ENCODE measurements around the gene MICAL2. TPM values are rescaled to one million over a fixed set of nuclear protein-coding genes. Genes with fewer than 3 reads are reported as not detected.
A peak's percentile ranks its signal among the peaks of the same experiment; 100 is the strongest.

The MICAL2 gene, protein sequence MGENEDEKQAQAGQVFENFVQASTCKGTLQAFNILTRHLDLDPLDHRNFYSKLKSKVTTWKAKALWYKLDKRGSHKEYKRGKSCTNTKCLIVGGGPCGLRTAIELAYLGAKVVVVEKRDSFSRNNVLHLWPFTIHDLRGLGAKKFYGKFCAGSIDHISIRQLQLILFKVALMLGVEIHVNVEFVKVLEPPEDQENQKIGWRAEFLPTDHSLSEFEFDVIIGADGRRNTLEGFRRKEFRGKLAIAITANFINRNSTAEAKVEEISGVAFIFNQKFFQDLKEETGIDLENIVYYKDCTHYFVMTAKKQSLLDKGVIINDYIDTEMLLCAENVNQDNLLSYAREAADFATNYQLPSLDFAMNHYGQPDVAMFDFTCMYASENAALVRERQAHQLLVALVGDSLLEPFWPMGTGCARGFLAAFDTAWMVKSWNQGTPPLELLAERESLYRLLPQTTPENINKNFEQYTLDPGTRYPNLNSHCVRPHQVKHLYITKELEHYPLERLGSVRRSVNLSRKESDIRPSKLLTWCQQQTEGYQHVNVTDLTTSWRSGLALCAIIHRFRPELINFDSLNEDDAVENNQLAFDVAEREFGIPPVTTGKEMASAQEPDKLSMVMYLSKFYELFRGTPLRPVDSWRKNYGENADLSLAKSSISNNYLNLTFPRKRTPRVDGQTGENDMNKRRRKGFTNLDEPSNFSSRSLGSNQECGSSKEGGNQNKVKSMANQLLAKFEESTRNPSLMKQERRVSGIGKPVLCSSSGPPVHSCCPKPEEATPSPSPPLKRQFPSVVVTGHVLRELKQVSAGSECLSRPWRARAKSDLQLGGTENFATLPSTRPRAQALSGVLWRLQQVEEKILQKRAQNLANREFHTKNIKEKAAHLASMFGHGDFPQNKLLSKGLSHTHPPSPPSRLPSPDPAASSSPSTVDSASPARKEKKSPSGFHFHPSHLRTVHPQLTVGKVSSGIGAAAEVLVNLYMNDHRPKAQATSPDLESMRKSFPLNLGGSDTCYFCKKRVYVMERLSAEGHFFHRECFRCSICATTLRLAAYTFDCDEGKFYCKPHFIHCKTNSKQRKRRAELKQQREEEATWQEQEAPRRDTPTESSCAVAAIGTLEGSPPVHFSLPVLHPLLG
- 10 to 100 TPM; 15.9 to 41.1 (median 25.6) TPM for polyA plus RNA-seq
- long read RNA-seq, donor 1 = 0 reads
- long read RNA-seq, donor 2 = 0 reads
- long read RNA-seq, donor 3 = 0 reads
- long read RNA-seq, donor 4 = 0 reads
- long read RNA-seq, donor 5 = 0 reads
- long read RNA-seq, donor 6, partial matches to known transcripts = 0 of 1 reads
- long read RNA-seq, donor 6, other reads (novel, unspliced or antisense) = 0 of 1 reads
- long read RNA-seq, donor 7 = 0 reads
- long read RNA-seq, donor 8 = 0 reads
- long read RNA-seq, donor 9 = 0 reads
- long read RNA-seq, donor 10 = 0 reads

DNA sequence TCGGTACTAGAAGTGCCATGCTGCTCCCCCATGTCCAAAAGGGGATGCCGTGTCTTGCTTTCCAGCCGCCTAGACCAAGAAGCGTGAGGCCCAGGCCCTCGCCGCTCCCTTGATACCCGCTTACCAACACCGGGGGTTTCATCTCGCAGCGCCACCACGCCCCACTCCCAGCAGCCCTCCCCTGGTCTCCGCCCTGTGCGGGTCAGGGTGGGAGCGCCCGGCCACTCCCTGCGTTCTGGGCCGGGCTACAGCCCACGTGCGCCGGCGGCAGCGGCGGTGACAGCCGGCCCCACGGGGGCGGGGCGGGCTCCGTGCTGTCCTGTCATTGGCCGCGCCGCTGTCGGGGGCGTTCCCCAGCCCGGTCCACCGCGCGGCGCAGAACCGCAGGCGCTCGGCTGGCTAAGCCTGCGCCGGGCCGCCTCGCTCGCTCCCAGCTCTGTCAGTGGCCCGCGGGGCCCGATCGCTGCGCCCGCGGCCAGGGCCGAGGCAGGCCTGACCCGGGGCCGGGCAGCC, at the start of gene MICAL2:
MICAL2 (plus strand) TSS at position 390 of the 513 bp plus-strand sequence. CDS start 51,566 bp downstream, outside the sequence.
- H3K9me3 ChIP-seq (ENCODE audit: control insufficient read depth in 2 of 2, insufficient read depth in 1 of 2, low read depth in 1 of 2, low read length in 1 of 2) = no peaks in the 10 kb centered on the region
- H3K27me3 ChIP-seq (ENCODE audit: control insufficient read depth in 3 of 3, insufficient read depth in 3 of 3, low read length in 3 of 3) = peaks cover 0 to 8% (median 0%) of the 10 kb centered on the region in 3 donors
- DNase-seq (peak; percentile 94 to 97), FAIRE-seq (no peak)
- H3K4me3 ChIP-seq (ENCODE audit: low read depth in 1 of 3, low read length in 3 of 3) = peak within 1 kb of the TSS; percentile 56 to 72 (median 67)
- H3K27ac ChIP-seq (ENCODE audit: low read depth in 1 of 3, low read length in 2 of 3) = peak within 1 kb of the TSS; percentile 75 to 88 (median 85)
- peaks cover 0 to 31% (median 9%) of the 10 kb centered on the region in 3 donors for H3K4me1 ChIP-seq (ENCODE audit: control insufficient read depth in 3 of 3, insufficient read depth in 2 of 3, low read depth in 1 of 3, low read length in 2 of 3)
- peaks cover 0 to 6% (median 0%) of the 10 kb centered on the region in 3 donors for H3K36me3 ChIP-seq (ENCODE audit: control insufficient read depth in 3 of 3, insufficient read depth in 2 of 3, low read depth in 1 of 3, low read length in 3 of 3)
- 0 to 1% (median 0%) methylated on average over 33 to 56 of the region's 56 CpGs for WGBS, 3 donors

DNA sequence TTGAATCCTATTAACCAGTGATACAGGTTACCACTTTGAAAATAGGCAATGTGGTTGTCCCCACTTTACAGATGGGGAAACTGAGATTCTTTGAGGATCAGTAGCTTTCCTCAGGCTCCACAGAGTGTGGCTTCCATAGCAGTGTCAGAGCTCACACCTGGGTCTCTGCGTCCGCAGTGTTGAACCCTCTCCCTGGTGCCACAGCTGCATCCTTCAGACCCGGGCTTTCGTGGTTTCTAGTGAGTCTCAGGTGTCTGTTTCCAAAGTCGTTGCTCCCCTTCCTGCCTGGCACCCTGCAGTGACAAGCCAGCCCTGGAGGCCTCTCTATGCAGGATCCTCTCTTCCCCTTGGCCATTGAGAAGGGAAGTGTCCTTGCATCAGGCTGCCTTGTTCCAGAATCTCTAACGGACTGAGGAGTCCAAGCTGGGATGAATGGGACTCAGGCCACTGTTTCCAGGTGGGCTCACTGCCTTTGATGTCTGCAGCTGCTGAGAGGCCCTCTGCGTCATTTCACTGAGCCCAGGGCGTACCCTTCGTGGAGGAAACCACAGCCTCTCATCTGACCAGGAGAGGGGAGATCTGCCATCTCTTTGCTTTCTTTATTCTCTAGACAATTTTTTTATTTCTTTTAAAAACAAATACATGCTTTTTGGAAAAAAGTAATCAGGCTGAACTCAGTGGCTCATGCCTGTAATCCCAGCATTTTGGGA, 48.4 kb upstream of the MICAL2 start:
- FAIRE-seq = no peak
- 67 to 82% (median 75%) methylated on average over 9 of the region's 9 CpGs for WGBS, 3 donors

DNA sequence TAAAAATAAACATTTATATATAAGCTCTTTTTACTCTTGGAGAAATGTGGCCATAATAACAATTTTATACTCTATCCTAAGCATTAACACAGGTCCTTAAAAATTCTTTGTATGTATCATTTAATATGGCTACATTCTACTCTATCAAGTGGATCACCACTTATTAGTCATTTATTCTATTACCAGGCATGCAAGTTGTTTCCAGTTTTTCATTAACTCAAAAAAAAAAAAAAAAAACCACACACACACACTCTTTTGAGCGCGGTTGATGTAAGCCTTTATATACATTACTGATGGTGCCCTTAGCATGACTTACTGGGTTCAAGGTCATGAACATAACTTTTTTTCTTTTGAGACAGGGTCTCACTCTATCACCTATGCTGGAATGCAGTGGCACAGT, 47.1 kb upstream of the MICAL2 start:
- no peak overlapping the region for H3K4me3 ChIP-seq (ENCODE audit: low read depth in 1 of 3, low read length in 3 of 3)
- no peaks in the 10 kb centered on the region for H3K36me3 ChIP-seq (ENCODE audit: control insufficient read depth in 3 of 3, insufficient read depth in 2 of 3, low read depth in 1 of 3, low read length in 3 of 3)
- H3K27ac ChIP-seq (ENCODE audit: low read depth in 1 of 3, low read length in 2 of 3) = no peak overlapping the region
- WGBS, 3 donors = 93 to 97% (median 97%) methylated on average over 2 of the region's 2 CpGs
- peaks cover 0 to 3% of the 10 kb centered on the region in 2 donors for H3K9me3 ChIP-seq (ENCODE audit: control insufficient read depth in 2 of 2, insufficient read depth in 1 of 2, low read depth in 1 of 2, low read length in 1 of 2)
- DNase-seq (no peak), FAIRE-seq (no peak)
- H3K4me1 ChIP-seq (ENCODE audit: control insufficient read depth in 3 of 3, insufficient read depth in 2 of 3, low read depth in 1 of 3, low read length in 2 of 3) = peaks cover 0 to 19% (median 2%) of the 10 kb centered on the region in 3 donors
- no peaks in the 10 kb centered on the region for H3K27me3 ChIP-seq (ENCODE audit: control insufficient read depth in 3 of 3, insufficient read depth in 3 of 3, low read length in 3 of 3)

More for the DNA sequence above, 48.4 kb upstream of the MICAL2 start:
- Histone ChIP-seq H3K4me3 (ENCODE audit: low read depth in 1 of 3, low read length in 3 of 3) (no peak overlapping the region), H3K4me1 (ENCODE audit: control insufficient read depth in 3 of 3, insufficient read depth in 2 of 3, low read depth in 1 of 3, low read length in 2 of 3) (peaks cover 0 to 10% (median 2%) of the 10 kb centered on the region in 3 donors), H3K27ac (ENCODE audit: low read depth in 1 of 3, low read length in 2 of 3) (no peak overlapping the region), H3K27me3 (ENCODE audit: control insufficient read depth in 3 of 3, insufficient read depth in 3 of 3, low read length in 3 of 3) (no peaks in the 10 kb centered on the region), H3K9me3 (ENCODE audit: control insufficient read depth in 2 of 2, insufficient read depth in 1 of 2, low read depth in 1 of 2, low read length in 1 of 2) (peaks cover 0 to 9% of the 10 kb centered on the region in 2 donors), H3K36me3 (ENCODE audit: control insufficient read depth in 3 of 3, insufficient read depth in 2 of 3, low read depth in 1 of 3, low read length in 3 of 3) (no peaks in the 10 kb centered on the region)
- DNase-seq = no peak

DNA sequence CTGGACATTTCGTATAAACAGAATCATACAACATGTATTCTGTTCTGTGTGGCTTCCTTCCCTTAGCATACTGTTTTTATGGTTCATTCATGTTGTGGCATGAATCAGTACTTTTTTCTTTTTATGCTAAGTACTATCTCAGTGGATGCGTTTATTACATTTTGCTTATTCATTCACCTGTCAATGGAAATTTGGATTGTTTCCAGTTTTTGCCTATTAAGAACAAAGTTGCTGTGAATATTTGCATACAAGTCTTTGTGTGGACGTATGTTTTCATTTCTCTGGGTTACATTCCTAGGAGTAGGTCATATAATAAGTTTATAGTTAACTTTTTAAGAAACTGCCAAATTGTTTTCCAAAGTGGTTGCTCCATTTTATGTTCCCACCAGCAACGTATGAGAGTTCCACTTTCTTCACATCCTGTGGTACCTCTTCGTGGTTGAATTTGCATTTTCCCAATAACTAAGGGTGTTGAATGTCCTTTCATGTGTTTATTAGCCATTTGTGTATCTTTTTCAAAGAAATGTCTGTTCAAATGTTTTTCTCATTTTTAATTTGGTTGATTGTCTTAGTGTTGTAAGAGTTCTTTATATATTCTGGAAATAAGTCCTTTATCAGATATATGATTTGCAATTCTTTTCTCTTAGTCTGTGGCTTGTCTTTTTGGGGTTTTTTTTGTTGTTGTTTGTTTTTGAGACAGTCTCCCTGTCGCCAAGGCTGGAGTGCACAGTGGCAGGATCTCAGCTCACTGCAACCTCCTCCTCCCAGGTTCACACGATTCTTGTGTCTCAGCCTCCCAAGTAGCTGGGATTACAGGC, 46.0 kb upstream of the MICAL2 start:
- Histone ChIP-seq H3K27me3 (ENCODE audit: control insufficient read depth in 3 of 3, insufficient read depth in 3 of 3, low read length in 3 of 3) (no peaks in the 10 kb centered on the region), H3K36me3 (ENCODE audit: control insufficient read depth in 3 of 3, insufficient read depth in 2 of 3, low read depth in 1 of 3, low read length in 3 of 3) (no peaks in the 10 kb centered on the region), H3K27ac (ENCODE audit: low read depth in 1 of 3, low read length in 2 of 3) (no peak overlapping the region), H3K4me3 (ENCODE audit: low read depth in 1 of 3, low read length in 3 of 3) (no peak overlapping the region), H3K4me1 (ENCODE audit: control insufficient read depth in 3 of 3, insufficient read depth in 2 of 3, low read depth in 1 of 3, low read length in 2 of 3) (peaks cover 0 to 23% (median 2%) of the 10 kb centered on the region in 3 donors), H3K9me3 (ENCODE audit: control insufficient read depth in 2 of 2, insufficient read depth in 1 of 2, low read depth in 1 of 2, low read length in 1 of 2) (peaks cover 0 to 3% of the 10 kb centered on the region in 2 donors)
- FAIRE-seq (no peak), DNase-seq (no peak)
- 77 to 84% (median 79%) methylated on average over 7 of the region's 7 CpGs for WGBS, 3 donors

DNA sequence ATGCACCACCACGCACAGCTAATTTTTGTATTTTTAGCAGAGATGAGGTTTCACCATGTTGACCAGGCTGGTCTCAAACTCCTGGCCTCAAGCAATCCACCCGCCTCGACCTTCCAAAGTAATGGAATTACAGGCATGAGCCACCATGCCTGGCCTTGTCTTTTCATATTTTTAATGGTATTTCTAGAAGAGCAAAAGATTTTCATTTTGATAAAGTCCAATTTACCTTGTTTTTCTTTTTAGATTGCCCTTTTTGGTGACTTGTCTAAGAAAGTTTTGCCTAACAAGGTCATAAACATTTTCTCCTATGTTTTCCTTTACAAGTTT, 45.5 kb upstream of the MICAL2 start:
- WGBS, 3 donors = 94 to 95% (median 94%) methylated on average over 3 of the region's 3 CpGs
- no peak for DNase-seq
- no peak for FAIRE-seq

DNA sequence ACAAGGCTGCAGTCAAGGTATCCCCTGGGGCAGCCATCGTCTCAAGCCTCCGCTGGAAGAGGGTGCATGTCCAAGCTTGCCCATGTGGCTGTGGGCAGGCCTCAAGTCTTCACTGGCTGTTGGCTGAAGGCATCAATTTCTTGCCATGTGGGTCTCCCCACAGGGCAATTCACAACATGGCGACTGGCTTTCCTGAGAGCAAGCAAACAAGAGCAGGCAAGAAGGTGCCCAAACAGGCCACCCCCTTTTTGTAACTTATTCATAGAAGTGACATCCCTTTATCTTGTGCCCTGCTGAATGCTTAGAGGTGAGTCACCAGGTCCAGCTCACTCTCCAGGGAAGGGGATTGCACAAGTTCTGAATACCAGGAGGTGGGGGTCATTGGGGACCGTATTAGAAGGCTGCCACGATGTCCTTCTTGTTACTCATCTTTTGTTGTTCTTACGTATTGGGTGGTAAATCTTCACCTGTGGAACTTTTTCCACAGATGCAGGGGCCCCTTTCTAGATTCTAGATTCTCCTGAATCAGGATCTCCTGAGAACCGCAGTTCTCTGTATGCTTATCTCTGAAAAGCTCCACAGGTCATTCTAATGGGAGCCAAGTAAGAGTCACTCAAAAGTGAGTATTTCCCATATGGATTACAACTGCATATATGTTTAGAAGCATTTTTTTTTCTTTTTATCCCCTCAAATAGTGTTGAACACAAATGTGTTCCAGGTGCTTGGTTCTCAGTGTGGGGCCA, 44.2 kb upstream of the MICAL2 start:
- Histone ChIP-seq H3K36me3 (ENCODE audit: control insufficient read depth in 3 of 3, insufficient read depth in 2 of 3, low read depth in 1 of 3, low read length in 3 of 3) (no peaks in the 10 kb centered on the region), H3K27me3 (ENCODE audit: control insufficient read depth in 3 of 3, insufficient read depth in 3 of 3, low read length in 3 of 3) (no peaks in the 10 kb centered on the region), H3K4me3 (ENCODE audit: low read depth in 1 of 3, low read length in 3 of 3) (no peak overlapping the region), H3K9me3 (ENCODE audit: control insufficient read depth in 2 of 2, insufficient read depth in 1 of 2, low read depth in 1 of 2, low read length in 1 of 2) (peaks cover 0 to 3% of the 10 kb centered on the region in 2 donors), H3K27ac (ENCODE audit: low read depth in 1 of 3, low read length in 2 of 3) (peak overlapping the region in 1 of 3 donors; percentile 92), H3K4me1 (ENCODE audit: control insufficient read depth in 3 of 3, insufficient read depth in 2 of 3, low read depth in 1 of 3, low read length in 2 of 3) (peaks cover 0 to 23% (median 2%) of the 10 kb centered on the region in 3 donors)
- peak; percentile 80 to 86 for DNase-seq
- FAIRE-seq = no peak
- WGBS, 3 donors = 55 to 78% (median 77%) methylated on average over 7 of the region's 7 CpGs

More for the DNA sequence above, 45.5 kb upstream of the MICAL2 start:
- peaks cover 0 to 23% (median 2%) of the 10 kb centered on the region in 3 donors for H3K4me1 ChIP-seq (ENCODE audit: control insufficient read depth in 3 of 3, insufficient read depth in 2 of 3, low read depth in 1 of 3, low read length in 2 of 3)
- H3K4me3 ChIP-seq (ENCODE audit: low read depth in 1 of 3, low read length in 3 of 3) = no peak overlapping the region
- peaks cover 0 to 3% of the 10 kb centered on the region in 2 donors for H3K9me3 ChIP-seq (ENCODE audit: control insufficient read depth in 2 of 2, insufficient read depth in 1 of 2, low read depth in 1 of 2, low read length in 1 of 2)
- no peak overlapping the region for H3K27ac ChIP-seq (ENCODE audit: low read depth in 1 of 3, low read length in 2 of 3)
- H3K27me3 ChIP-seq (ENCODE audit: control insufficient read depth in 3 of 3, insufficient read depth in 3 of 3, low read length in 3 of 3) = no peaks in the 10 kb centered on the region
- H3K36me3 ChIP-seq (ENCODE audit: control insufficient read depth in 3 of 3, insufficient read depth in 2 of 3, low read depth in 1 of 3, low read length in 3 of 3) = no peaks in the 10 kb centered on the region
